ENCODE measurements around the gene MUC12. TPM values are rescaled to one million over a fixed set of nuclear protein-coding genes. Genes with fewer than 3 reads are reported as not detected.
"Not testable (repeated sequence)": the region's sequence is repeated elsewhere in the genome, so short reads cannot be mapped to it uniquely, and the experiment has no call there.

Gene MUC12
- total and polyA plus RNA-seq, 2 of the 8 experiments (the other 6 are each of a cell fraction or from before 2014, with no cell fraction given), result 7.7 to 16.2 TPM

DNA sequence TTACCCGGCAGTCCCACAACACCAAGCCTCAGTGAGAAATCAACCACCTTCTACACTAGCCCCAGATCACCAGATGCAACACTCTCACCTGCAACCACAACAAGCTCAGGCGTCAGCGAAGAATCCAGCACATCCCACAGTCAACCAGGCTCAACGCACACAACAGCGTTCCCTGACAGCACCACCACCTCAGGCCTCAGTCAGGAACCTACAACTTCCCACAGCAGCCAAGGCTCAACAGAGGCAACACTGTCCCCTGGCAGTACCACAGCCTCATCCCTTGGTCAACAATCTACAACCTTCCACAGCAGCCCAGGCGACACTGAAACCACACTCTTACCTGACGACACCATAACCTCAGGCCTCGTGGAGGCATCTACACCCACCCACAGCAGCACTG is 33.0 kb downstream of the MUC12 start:
- H3K27ac ChIP-seq (ENCODE audit: low read depth, low read length); CTCF ChIA-PET (ENCODE audit: partially characterized antibody): not testable (repeated sequence)

DNA sequence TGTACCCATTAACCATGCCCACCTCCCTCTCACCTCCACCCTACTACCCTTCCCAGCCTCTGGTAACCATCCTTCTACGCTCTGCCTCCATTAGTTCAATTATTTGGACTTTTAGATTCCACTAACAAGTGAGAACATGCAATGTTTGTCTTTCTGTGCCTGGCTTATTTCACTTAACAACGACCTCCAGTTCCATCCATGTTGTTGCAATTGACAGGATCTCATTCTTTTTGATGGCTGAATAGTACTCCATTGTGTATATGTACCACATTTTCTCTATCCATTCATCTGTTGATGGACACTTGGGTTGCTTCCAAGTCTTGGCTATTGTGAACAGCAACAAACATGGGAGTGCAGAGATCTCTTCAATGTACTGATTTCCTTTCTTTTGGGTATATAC is 38.0 kb downstream of the MUC12 start:
- not testable (repeated sequence) for H3K79me1 ChIP-seq (ENCODE audit: low read depth, low read length); H4K8ac ChIP-seq (ENCODE audit: extremely low read depth, insufficient read depth, low read length); H3K18ac ChIP-seq (ENCODE audit: extremely low read depth, low read length); H3K4me1 ChIP-seq (replicated peaks in 1 of 4; ENCODE audit: control insufficient read depth in 3 of 4, insufficient read depth in 4 of 4, low read length in 3 of 4); H3K23ac ChIP-seq (ENCODE audit: insufficient read length); H3K36me3 ChIP-seq (ENCODE audit: control insufficient read depth in 2 of 4, insufficient read depth in 4 of 4, low read length in 3 of 4); H3K14ac ChIP-seq (ENCODE audit: insufficient read length); H2AFZ ChIP-seq (ENCODE audit: low read length); H3K9me3 ChIP-seq (ENCODE audit: insufficient read depth in 2 of 2, low read depth in 1 of 2, low read length in 1 of 2); H3K27ac ChIP-seq (ENCODE audit: low read depth, low read length); H2BK120ac ChIP-seq (replicated peaks; ENCODE audit: low read depth, low read length); H3K79me2 ChIP-seq (ENCODE audit: control insufficient read depth in 1 of 2, insufficient read depth in 2 of 2, low read length in 2 of 2); FAIRE-seq; H4K5ac ChIP-seq (ENCODE audit: insufficient read length, low read depth, low read length); H2BK20ac ChIP-seq (ENCODE audit: low read length); H2BK12ac ChIP-seq (ENCODE audit: low read depth, low read length); H2AK5ac ChIP-seq (ENCODE audit: low read depth, low read length); H2BK15ac ChIP-seq (ENCODE audit: low read length); H3K27me3 ChIP-seq (replicated peaks in 1 of 4; ENCODE audit: control insufficient read depth in 3 of 4, extremely low read depth in 1 of 4, insufficient read depth in 3 of 4, low read length in 3 of 4); H4K91ac ChIP-seq (replicated peaks; ENCODE audit: insufficient read length, low read length); H2BK5ac ChIP-seq (ENCODE audit: low read depth, low read length); H3K4me2 ChIP-seq (ENCODE audit: insufficient read depth in 1 of 2, low read depth in 2 of 2, low read length in 2 of 2); H3K23me2 ChIP-seq (ENCODE audit: low read depth, low read length); H3K9ac ChIP-seq (replicated peaks in 1 of 4; ENCODE audit: extremely low read depth in 1 of 4, low read depth in 3 of 4, low read length in 3 of 4); DNase-seq (ENCODE audit: low read depth in 1 of 2, low spot score in 2 of 2); H3K4ac ChIP-seq (replicated peaks; ENCODE audit: insufficient read length, low read depth, low read length); H4K20me1 ChIP-seq (replicated peaks in 1 of 2; ENCODE audit: control insufficient read depth in 1 of 2, insufficient read depth in 2 of 2, low read length in 2 of 2); H3K4me3 ChIP-seq (ENCODE audit: extremely low read depth in 1 of 4, insufficient read depth in 2 of 4, low read depth in 3 of 4, low read length in 4 of 4); H3K56ac ChIP-seq (replicated peaks; ENCODE audit: insufficient read length, low read depth, low read length)
- WGBS, 2 experiments (ENCODE audit: extremely low coverage in 1 of 2, insufficient coverage in 1 of 2, insufficient read length in 1 of 2, insufficient replicate concordance in 2 of 2, low coverage in 1 of 2, low lambda C conversion rate in 2 of 2, missing lambda C conversion rate in 1 of 2), result 76% methylated on average over 2 of the region's 2 CpGs; no CpG with 5 or more reads in 1 of the 2 experiments
- CTCF ChIA-PET (ENCODE audit: partially characterized antibody), result interaction anchor here (0.6 kb wide), 1 partner anchor 87 kb away, joined by 4 read pairs; no protein-coding TSS in a partner anchor
- POLR2A ChIA-PET (ENCODE audit: partially characterized antibody), result interaction anchor here (1.0 to 1.5 kb wide), 2 partner anchors 10 to 39 kb away, joined by 4 read pairs; no protein-coding TSS in a partner anchor

More for the DNA sequence above, 33.0 kb downstream of the MUC12 start:
- WGBS, 2 experiments (ENCODE audit: extremely low coverage in 1 of 2, insufficient coverage in 1 of 2, insufficient read length in 1 of 2, insufficient replicate concordance in 2 of 2, low coverage in 1 of 2, low lambda C conversion rate in 2 of 2, missing lambda C conversion rate in 1 of 2), result 71% methylated on average over 4 of the region's 8 CpGs; no CpG with 5 or more reads in 1 of the 2 experiments
- H3K14ac ChIP-seq (ENCODE audit: insufficient read length); FAIRE-seq; DNase-seq (ENCODE audit: low read depth in 1 of 2, low spot score in 2 of 2); H2BK15ac ChIP-seq (ENCODE audit: low read length); H3K18ac ChIP-seq (ENCODE audit: extremely low read depth, low read length); H4K8ac ChIP-seq (ENCODE audit: extremely low read depth, insufficient read depth, low read length); H2BK20ac ChIP-seq (ENCODE audit: low read length); H3K36me3 ChIP-seq (ENCODE audit: control insufficient read depth in 2 of 4, insufficient read depth in 4 of 4, low read length in 3 of 4); H3K4ac ChIP-seq (replicated peaks; ENCODE audit: insufficient read length, low read depth, low read length); H3K4me3 ChIP-seq (ENCODE audit: extremely low read depth in 1 of 4, insufficient read depth in 2 of 4, low read depth in 3 of 4, low read length in 4 of 4); H3K79me2 ChIP-seq (ENCODE audit: control insufficient read depth in 1 of 2, insufficient read depth in 2 of 2, low read length in 2 of 2); H3K23ac ChIP-seq (ENCODE audit: insufficient read length); H3K4me1 ChIP-seq (replicated peaks in 1 of 4; ENCODE audit: control insufficient read depth in 3 of 4, insufficient read depth in 4 of 4, low read length in 3 of 4); H2AFZ ChIP-seq (ENCODE audit: low read length); H2BK120ac ChIP-seq (replicated peaks; ENCODE audit: low read depth, low read length); H3K9me3 ChIP-seq (ENCODE audit: insufficient read depth in 2 of 2, low read depth in 1 of 2, low read length in 1 of 2); H3K79me1 ChIP-seq (ENCODE audit: low read depth, low read length); H3K27me3 ChIP-seq (replicated peaks in 1 of 4; ENCODE audit: control insufficient read depth in 3 of 4, extremely low read depth in 1 of 4, insufficient read depth in 3 of 4, low read length in 3 of 4); H2BK5ac ChIP-seq (ENCODE audit: low read depth, low read length); H3K4me2 ChIP-seq (ENCODE audit: insufficient read depth in 1 of 2, low read depth in 2 of 2, low read length in 2 of 2); H4K20me1 ChIP-seq (replicated peaks in 1 of 2; ENCODE audit: control insufficient read depth in 1 of 2, insufficient read depth in 2 of 2, low read length in 2 of 2); H3K56ac ChIP-seq (replicated peaks; ENCODE audit: insufficient read length, low read depth, low read length); H4K91ac ChIP-seq (replicated peaks; ENCODE audit: insufficient read length, low read length); H4K5ac ChIP-seq (ENCODE audit: insufficient read length, low read depth, low read length); H3K23me2 ChIP-seq (ENCODE audit: low read depth, low read length); POLR2A ChIA-PET (ENCODE audit: partially characterized antibody); H2BK12ac ChIP-seq (ENCODE audit: low read depth, low read length); H2AK5ac ChIP-seq (ENCODE audit: low read depth, low read length); H3K9ac ChIP-seq (replicated peaks in 1 of 4; ENCODE audit: extremely low read depth in 1 of 4, low read depth in 3 of 4, low read length in 3 of 4): not testable (repeated sequence)
